ENCODE results near the gene CBX8.

The CBX8 gene

GRCh38 chr17:79811011-79811867, 14.4 kb upstream of the CBX8 start:
- peak overlapping the region; percentile 49; the same call in 1 of the 2 replicates for H3K27ac ChIP-seq
- TF ChIP-seq CTCF (conservative IDR thresholded peaks at IDR 0.05), result no peak; the same call in 1 of the 2 replicates
- TF ChIP-seq ZFX (IDR thresholded peaks at IDR 0.05), result no peak

GRCh38 chr17:79810130-79811010, 13.5 kb upstream of the CBX8 start:
- H3K27ac ChIP-seq, result peak overlapping the region; percentile 49
- TF ChIP-seq ZFX (IDR thresholded peaks at IDR 0.05) (no peak), CTCF (conservative IDR thresholded peaks at IDR 0.05) (no peak)

GRCh38 chr17:79809530-79810129, 12.8 kb upstream of the CBX8 start:
- H3K27ac ChIP-seq, result peak overlapping the region; percentile 49
- no peak for TF ChIP-seq CTCF (conservative IDR thresholded peaks at IDR 0.05)
- no peak for TF ChIP-seq ZFX (IDR thresholded peaks at IDR 0.05)

GRCh38 chr17:79808763-79809529, 12.1 kb upstream of the CBX8 start:
- TF ChIP-seq CTCF (conservative IDR thresholded peaks at IDR 0.05), result peak; percentile 78
- no peak for TF ChIP-seq ZFX (IDR thresholded peaks at IDR 0.05)
- H3K27ac ChIP-seq, result peak overlapping the region; percentile 49

GRCh38 chr17:79806863-79807720, 10.2 kb upstream of the CBX8 start:
- H3K27ac ChIP-seq, result no peak overlapping the region
- TF ChIP-seq CTCF (conservative IDR thresholded peaks at IDR 0.05) (no peak), ZFX (IDR thresholded peaks at IDR 0.05) (no peak)

- TF ChIP-seq CTCF (conservative IDR thresholded peaks at IDR 0.05) (no peak), ZFX (IDR thresholded peaks at IDR 0.05) (no peak)
- no peak overlapping the region for H3K27ac ChIP-seq
These were observed 9.5 kb upstream of the CBX8 start for GRCh38 chr17:79806446-79806760.

All from C4-2B (cell line).